Fibroblast of the aortic adventitia (primary cell): ENCODE results near the gene RBMS3. TPM values are rescaled to one million over a fixed set of nuclear protein-coding genes. Genes with fewer than 3 reads are reported as not detected.
A peak's percentile ranks its signal among the peaks of the same experiment; 100 is the strongest.

Experiments used
- DNase-seq: peaks from one replicate; pipeline ENCODE4 v3.0.0-alpha.2; 2010; ENCODE audit warnings: low read depth
- H3K4me3 ChIP-seq: 2 replicates; pipeline ENCODE4 v1.5.1; 2011; ENCODE audit warnings: low read depth, mild to moderate bottlenecking, control low read depth, low read length, moderate library complexity
- total RNA-seq: library from RNA; depleted of rRNA; stranded (reverse); fragments of >200 nt; gene quantifications from 2 replicates; pipeline ENCODE4 v1.2.3, GENCODE V29; 2012; ENCODE audit warnings: low replicate concordance
- TF ChIP-seq, protein P1 (sequence below): IDR thresholded peaks from 2 replicates; pipeline ENCODE4 v1.5.1; 2011; ENCODE audit warnings: mild to moderate bottlenecking, low read length, control low read depth, inconsistent platforms; ENCODE audit not compliant: insufficient read depth

Gene RBMS3
- total RNA-seq, 1 donor: 84.1 TPM

DNA sequence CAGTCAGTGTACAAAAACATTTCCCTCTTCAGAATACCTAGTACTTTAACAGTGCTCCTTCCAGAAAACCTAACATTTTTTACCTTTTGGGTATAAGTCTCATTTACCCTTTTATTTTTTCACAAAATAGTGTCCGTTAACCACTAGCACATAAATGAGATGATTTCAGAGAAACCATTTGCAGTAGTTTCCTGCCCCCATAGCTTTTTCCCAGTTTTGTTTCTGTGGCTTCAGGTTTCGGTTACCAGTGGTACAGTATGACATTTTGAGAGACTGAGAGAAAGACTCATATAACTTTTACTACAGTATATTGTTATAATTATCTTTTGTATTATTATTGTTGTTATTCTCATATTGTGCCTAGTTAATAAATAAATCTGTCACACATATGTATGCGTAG is 6.2 kb upstream of the RBMS3 start:
- no peak overlapping the region for H3K4me3 ChIP-seq
- TF ChIP-seq, protein P1, sequence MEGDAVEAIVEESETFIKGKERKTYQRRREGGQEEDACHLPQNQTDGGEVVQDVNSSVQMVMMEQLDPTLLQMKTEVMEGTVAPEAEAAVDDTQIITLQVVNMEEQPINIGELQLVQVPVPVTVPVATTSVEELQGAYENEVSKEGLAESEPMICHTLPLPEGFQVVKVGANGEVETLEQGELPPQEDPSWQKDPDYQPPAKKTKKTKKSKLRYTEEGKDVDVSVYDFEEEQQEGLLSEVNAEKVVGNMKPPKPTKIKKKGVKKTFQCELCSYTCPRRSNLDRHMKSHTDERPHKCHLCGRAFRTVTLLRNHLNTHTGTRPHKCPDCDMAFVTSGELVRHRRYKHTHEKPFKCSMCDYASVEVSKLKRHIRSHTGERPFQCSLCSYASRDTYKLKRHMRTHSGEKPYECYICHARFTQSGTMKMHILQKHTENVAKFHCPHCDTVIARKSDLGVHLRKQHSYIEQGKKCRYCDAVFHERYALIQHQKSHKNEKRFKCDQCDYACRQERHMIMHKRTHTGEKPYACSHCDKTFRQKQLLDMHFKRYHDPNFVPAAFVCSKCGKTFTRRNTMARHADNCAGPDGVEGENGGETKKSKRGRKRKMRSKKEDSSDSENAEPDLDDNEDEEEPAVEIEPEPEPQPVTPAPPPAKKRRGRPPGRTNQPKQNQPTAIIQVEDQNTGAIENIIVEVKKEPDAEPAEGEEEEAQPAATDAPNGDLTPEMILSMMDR: no peak
- DNase-seq: no peak

DNA sequence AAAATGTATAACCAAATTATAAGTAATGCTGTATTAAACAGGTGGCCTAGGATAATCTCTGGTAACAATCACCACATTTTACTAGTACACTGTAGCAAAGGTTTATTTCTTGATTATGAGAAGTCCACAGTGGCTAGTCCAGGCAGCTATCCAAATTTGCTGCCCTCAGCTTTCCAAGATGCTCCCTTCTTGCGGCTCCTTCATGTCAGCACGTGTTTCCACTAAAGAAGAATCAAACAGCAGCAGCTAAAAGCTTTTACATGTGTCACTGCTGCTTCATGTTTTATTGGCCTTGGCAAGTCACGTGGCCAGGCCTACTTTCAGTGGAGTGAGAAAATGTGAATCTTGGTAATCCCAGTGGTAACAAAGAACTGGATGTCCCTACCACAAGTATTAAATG is 5.6 kb upstream of the RBMS3 start:
- DNase-seq: peak; percentile 48
- H3K4me3 ChIP-seq: no peak overlapping the region
- TF ChIP-seq, protein P1: no peak

DNA sequence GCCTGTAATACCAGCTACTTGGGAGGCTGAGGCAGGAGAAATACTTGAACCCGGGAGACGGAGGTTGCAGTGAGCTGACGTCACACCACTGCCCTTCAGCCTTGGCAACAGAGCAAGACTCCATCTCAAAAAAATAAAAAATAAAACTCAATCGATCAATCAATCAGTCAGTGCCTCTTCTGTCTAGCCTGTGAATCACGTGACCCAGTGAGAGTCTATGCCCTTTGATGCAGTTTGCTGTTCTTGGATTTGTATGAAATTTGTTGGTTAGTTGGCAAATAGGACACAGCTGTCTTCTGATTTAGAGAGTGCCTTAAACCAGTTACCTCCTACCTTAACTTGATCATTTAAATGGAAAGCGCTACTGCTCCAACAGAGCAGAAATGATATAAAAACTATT is 3.6 kb upstream of the RBMS3 start:
- no peak overlapping the region for H3K4me3 ChIP-seq
- no peak for DNase-seq
- TF ChIP-seq, protein P1: no peak

DNA sequence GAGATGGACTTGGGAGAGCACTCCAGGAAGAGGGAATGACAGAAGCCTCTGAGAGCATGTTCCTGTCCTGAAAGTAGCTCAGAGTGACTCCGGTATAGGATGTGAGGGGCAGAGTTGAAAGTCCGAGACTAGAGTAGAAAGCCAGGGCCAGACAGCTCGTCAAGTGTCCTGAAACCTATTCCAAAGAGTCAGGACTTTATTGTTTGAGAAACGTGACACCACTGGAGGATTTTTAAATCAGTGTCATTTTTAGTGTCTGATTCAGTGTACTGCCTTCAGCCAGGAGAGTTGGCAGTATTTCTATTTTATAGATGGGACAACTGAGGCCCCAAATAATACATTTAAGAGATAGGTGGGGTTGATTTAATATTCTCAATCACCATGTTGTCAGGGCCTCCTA is 1.6 kb upstream of the RBMS3 start:
- no peak for DNase-seq
- TF ChIP-seq, protein P1: no peak
- peak overlapping the region; percentile 93 for H3K4me3 ChIP-seq

- TF ChIP-seq, protein P1: no peak
- peak overlapping the region; percentile 93 for H3K4me3 ChIP-seq
- peak; percentile 40 for DNase-seq
Observed at GRCh38 chr3:29279806-29280205, 1.1 kb upstream of the RBMS3 start.

DNA sequence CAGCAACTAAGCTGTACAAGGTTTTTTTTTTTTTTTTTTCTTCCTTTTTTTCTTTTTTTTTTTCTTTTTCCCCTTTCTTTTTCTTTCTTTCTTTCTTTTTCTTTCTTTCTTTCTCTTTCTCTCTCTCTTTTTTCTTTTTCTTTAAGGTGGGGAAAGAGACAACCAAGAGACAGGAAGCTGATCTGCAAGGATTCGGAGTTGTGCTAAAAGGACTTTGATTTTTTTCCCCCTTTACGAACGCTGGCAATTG is 148 bp downstream of the RBMS3 start:
- peak overlapping the region; percentile 93 for H3K4me3 ChIP-seq
- DNase-seq: no peak
- TF ChIP-seq, protein P1: no peak

GRCh38 chr3:29281344-29282241 is 722 bp downstream of the RBMS3 start:
- TF ChIP-seq, protein P1: no peak
- H3K4me3 ChIP-seq: peak overlapping the region; percentile 93
- DNase-seq: peak; percentile 63
